HepG2 (cell line): ENCODE results near the gene CIAPIN1. TPM values are rescaled to one million over a fixed set of nuclear protein-coding genes. Genes with fewer than 3 reads are reported as not detected.
A peak's percentile ranks its signal among the peaks of the same experiment; 100 is the strongest.

Experiments
- ADNP ChIP-seq: sonication (generic); formaldehyde crosslinking; IDR thresholded peaks from 2 replicates; pipeline ENCODE4 v1.4.0; 2020; ENCODE audit warnings: missing genetic modification reagents
- ATF7-NPFF ChIP-seq: sonication (generic); formaldehyde crosslinking; IDR thresholded peaks from 2 replicates; pipeline ENCODE4 v1.8.1; 2023; ENCODE audit warnings: mild to moderate bottlenecking, low read depth, missing genetic modification reagents, moderate library complexity
- BRCA1 ChIP-seq: sonication (generic); formaldehyde crosslinking; IDR thresholded peaks from 2 replicates; pipeline ENCODE4 v1.4.0; 2020; ENCODE audit warnings: missing genetic modification reagents
- BRF2 ChIP-seq: sonication (generic); formaldehyde crosslinking; IDR thresholded peaks from 2 replicates; pipeline ENCODE4 v1.8.1; 2022; ENCODE audit warnings: mild to moderate bottlenecking, missing genetic modification reagents
- CREBL2 ChIP-seq: sonication (generic); formaldehyde crosslinking; IDR thresholded peaks from 2 replicates; pipeline ENCODE4 v1.8.1; 2023; ENCODE audit warnings: missing genetic modification reagents, mild to moderate bottlenecking, borderline replicate concordance
- CREM ChIP-seq, 2 experiments: sonication (generic) in 1 of 2; formaldehyde crosslinking in 1 of 2; IDR thresholded peaks; 2 replicates each; pipeline versions ENCODE4 v1.4.0 to v1.6.1; 2016 to 2020; ENCODE audit warnings: antibody characterized with exemption in 1 of 2, mild to moderate bottlenecking in 1 of 2, missing genetic modification reagents in 1 of 2
- E2F5 ChIP-seq: sonication (generic); formaldehyde crosslinking; conservative IDR thresholded peaks from 2 replicates; pipeline ENCODE4 v1.4.0; 2020; ENCODE audit warnings: missing genetic modification reagents
- EP300 ChIP-seq, 3 experiments: sonication (generic) in 1 of 3; formaldehyde crosslinking in 1 of 3; IDR thresholded peaks; 2 replicates each; pipeline versions ENCODE4 v1.5.1 to v1.6.1; 2011 to 2020; ENCODE audit warnings: low read depth in 2 of 3, low read length in 2 of 3, borderline replicate concordance in 1 of 3, improper control_type of control experiment in 1 of 3, mild to moderate bottlenecking in 1 of 3, missing genetic modification reagents in 1 of 3, moderate library complexity in 1 of 3
- GTF2F1 ChIP-seq: fragments of 150-350 bp; IDR thresholded peaks from 2 replicates; pipeline ENCODE4 v1.6.1; 2014; ENCODE audit warnings: low read length
- HIVEP1 ChIP-seq: sonication (generic); formaldehyde crosslinking; IDR thresholded peaks from 2 replicates; pipeline ENCODE4 v1.4.0; 2020; ENCODE audit warnings: mild to moderate bottlenecking, missing genetic modification reagents
- HNRNPL ChIP-seq: fragments of 200-400 bp; formaldehyde crosslinking; IDR thresholded peaks from 2 replicates; pipeline ENCODE4 v1.6.1; 2017; ENCODE audit warnings: mild to moderate bottlenecking, low read depth, low read length
- NBN ChIP-seq: fragments of 450-650 bp; conservative IDR thresholded peaks from 2 replicates; pipeline ENCODE4 v1.6.1; 2017
- RORA ChIP-seq: sonication (generic); formaldehyde crosslinking; IDR thresholded peaks from 2 replicates; pipeline ENCODE4 v1.5.0; 2020; ENCODE audit warnings: mild to moderate bottlenecking, missing genetic modification reagents, moderate library complexity
- SMYD3 ChIP-seq: sonication (generic); formaldehyde crosslinking; IDR thresholded peaks from 2 replicates; pipeline ENCODE4 v1.8.1; 2023; ENCODE audit warnings: mild to moderate bottlenecking, missing genetic modification reagents
- TBX3 ChIP-seq: fragments of 450-650 bp; IDR thresholded peaks from 2 replicates; pipeline ENCODE4 v1.6.1; 2017; ENCODE audit warnings: antibody characterized with exemption, mild to moderate bottlenecking, inconsistent platforms, borderline replicate concordance
- ZNF747 ChIP-seq: sonication (generic); formaldehyde crosslinking; IDR thresholded peaks from 2 replicates; pipeline ENCODE4 v1.8.1; 2023; ENCODE audit warnings: missing genetic modification reagents, mild to moderate bottlenecking, borderline replicate concordance
- ZNF841 ChIP-seq: sonication (generic); formaldehyde crosslinking; IDR thresholded peaks from 2 replicates; pipeline ENCODE4 v1.8.1; 2023; ENCODE audit warnings: missing genetic modification reagents, borderline replicate concordance
- polyA plus RNA-seq, 8 experiments: library from polyadenylated mRNA; depleted of rRNA in 3 of 8; stranded (reverse) in 7 of 8; unstranded in 1 of 8; fragments of >200 nt; fragmentation: Illumina TruSeq in 4 of 8; extraction: Trizol in 4 of 8; gene quantifications; 2 replicates each; pipeline versions ENCODE4 v1.2.1 to v1.2.3, GENCODE V29; 2011 to 2016; ENCODE audit warnings: low read depth in 4 of 8, missing spikeins in 1 of 8, mixed read lengths in 1 of 8; ENCODE audit not compliant: insufficient read depth in 1 of 8
- total RNA-seq, 5 experiments: library from RNA; depleted of rRNA; stranded (reverse); fragments of >200 nt; fragmentation: Illumina TruSeq; extraction: Trizol; gene quantifications; 2 replicates each; pipeline ENCODE4 v1.2.3, GENCODE V29; 2016; ENCODE audit warnings: low read depth in 1 of 5
- TF ChIP-seq, protein P1 (sequence below): sonication (generic); formaldehyde crosslinking; IDR thresholded peaks from 2 replicates; pipeline ENCODE4 v1.5.0; 2020; ENCODE audit warnings: mild to moderate bottlenecking, missing genetic modification reagents
- TF ChIP-seq, protein P2 (sequence below): sonication (generic); formaldehyde crosslinking; IDR thresholded peaks from 2 replicates; pipeline ENCODE4 v1.9.0; 2021; ENCODE audit warnings: missing genetic modification reagents, borderline replicate concordance
- TF ChIP-seq, protein P3 (sequence below): sonication (generic); formaldehyde crosslinking; IDR thresholded peaks from 2 replicates; pipeline ENCODE4 v1.9.0; 2021; ENCODE audit warnings: missing genetic modification reagents, mild to moderate bottlenecking, borderline replicate concordance

CIAPIN1 gene
- total and polyA plus RNA-seq, 2 of the 13 experiments (the other 11 are each of a cell fraction or from before 2014, with no cell fraction given): 69.3 to 89.7 TPM

GRCh38 chr16:57462209-57462977 lies 15.2 kb upstream of the CIAPIN1 start, which contains the start of gene POLR2C (continued):
- TF ChIP-seq CREBL2 (CRISPR knock-in tag) (peak; percentile 74; the same call in 1 of the 2 replicates), ZNF747 (CRISPR knock-in tag) (0 out of 2 replicates have a peak, but pooled peaks have one; percentile 42), HNRNPL (0 out of 2 replicates have a peak, but pooled peaks have one; percentile 51), EP300 (IDR thresholded peaks at IDR 0.05; ENCODE audit: low read depth in 2 of 2, low read length in 2 of 2) (0 out of 4 replicates have a peak, but pooled peaks of 1 of the 2 experiments have one; percentile 34), EP300 (CRISPR knock-in tag; IDR thresholded peaks at IDR 0.05; ENCODE audit: borderline replicate concordance) (peak; percentile 57; the same call in 1 of the 2 replicates), ZNF841 (0 out of 2 replicates have a peak, but pooled peaks have one; percentile 1), E2F5 (CRISPR knock-in tag) (0 out of 2 replicates have a peak, but pooled peaks have one; percentile 72), BRCA1 (CRISPR knock-in tag) (peak; percentile 93), TBX3 (no peak), CREM (IDR thresholded peaks at IDR 0.05) (peak; percentile 65), CREM (CRISPR knock-in tag; IDR thresholded peaks at IDR 0.05) (no peak), ATF7-NPFF (CRISPR knock-in tag) (peak; percentile 84), HIVEP1 (CRISPR knock-in tag) (peak; percentile 43; the same call in 1 of the 2 replicates), ADNP (CRISPR knock-in tag) (no peak), NBN (no peak), SMYD3 (CRISPR knock-in tag) (no peak), RORA (no peak), GTF2F1 (no peak), BRF2 (CRISPR knock-in tag) (no peak)
- TF ChIP-seq, protein P1, sequence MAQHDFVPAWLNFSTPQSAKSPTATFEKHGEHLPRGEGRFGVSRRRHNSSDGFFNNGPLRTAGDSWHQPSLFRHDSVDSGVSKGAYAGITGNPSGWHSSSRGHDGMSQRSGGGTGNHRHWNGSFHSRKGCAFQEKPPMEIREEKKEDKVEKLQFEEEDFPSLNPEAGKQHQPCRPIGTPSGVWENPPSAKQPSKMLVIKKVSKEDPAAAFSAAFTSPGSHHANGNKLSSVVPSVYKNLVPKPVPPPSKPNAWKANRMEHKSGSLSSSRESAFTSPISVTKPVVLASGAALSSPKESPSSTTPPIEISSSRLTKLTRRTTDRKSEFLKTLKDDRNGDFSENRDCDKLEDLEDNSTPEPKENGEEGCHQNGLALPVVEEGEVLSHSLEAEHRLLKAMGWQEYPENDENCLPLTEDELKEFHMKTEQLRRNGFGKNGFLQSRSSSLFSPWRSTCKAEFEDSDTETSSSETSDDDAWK: no peak
- TF ChIP-seq, protein P2, sequence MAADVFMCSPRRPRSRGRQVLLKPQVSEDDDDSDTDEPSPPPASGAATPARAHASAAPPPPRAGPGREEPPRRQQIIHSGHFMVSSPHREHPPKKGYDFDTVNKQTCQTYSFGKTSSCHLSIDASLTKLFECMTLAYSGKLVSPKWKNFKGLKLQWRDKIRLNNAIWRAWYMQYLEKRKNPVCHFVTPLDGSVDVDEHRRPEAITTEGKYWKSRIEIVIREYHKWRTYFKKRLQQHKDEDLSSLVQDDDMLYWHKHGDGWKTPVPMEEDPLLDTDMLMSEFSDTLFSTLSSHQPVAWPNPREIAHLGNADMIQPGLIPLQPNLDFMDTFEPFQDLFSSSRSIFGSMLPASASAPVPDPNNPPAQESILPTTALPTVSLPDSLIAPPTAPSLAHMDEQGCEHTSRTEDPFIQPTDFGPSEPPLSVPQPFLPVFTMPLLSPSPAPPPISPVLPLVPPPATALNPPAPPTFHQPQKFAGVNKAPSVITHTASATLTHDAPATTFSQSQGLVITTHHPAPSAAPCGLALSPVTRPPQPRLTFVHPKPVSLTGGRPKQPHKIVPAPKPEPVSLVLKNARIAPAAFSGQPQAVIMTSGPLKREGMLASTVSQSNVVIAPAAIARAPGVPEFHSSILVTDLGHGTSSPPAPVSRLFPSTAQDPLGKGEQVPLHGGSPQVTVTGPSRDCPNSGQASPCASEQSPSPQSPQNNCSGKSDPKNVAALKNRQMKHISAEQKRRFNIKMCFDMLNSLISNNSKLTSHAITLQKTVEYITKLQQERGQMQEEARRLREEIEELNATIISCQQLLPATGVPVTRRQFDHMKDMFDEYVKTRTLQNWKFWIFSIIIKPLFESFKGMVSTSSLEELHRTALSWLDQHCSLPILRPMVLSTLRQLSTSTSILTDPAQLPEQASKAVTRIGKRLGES (CRISPR knock-in tag): no peak
- TF ChIP-seq, protein P3, sequence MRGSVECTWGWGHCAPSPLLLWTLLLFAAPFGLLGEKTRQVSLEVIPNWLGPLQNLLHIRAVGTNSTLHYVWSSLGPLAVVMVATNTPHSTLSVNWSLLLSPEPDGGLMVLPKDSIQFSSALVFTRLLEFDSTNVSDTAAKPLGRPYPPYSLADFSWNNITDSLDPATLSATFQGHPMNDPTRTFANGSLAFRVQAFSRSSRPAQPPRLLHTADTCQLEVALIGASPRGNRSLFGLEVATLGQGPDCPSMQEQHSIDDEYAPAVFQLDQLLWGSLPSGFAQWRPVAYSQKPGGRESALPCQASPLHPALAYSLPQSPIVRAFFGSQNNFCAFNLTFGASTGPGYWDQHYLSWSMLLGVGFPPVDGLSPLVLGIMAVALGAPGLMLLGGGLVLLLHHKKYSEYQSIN (CRISPR knock-in tag): no peak
